Erythroblast (primary cell): Measurements from ENCODE around the gene SLC35F2.

Experiments used
- GATA1 ChIP-seq: IDR thresholded peaks from 2 replicates; pipeline ENCODE4 v1.6.1; 2011; ENCODE audit warnings: low read depth, mild to moderate bottlenecking, control low read depth, low read length, moderate library complexity
- POLR2A ChIP-seq: IDR thresholded peaks from 2 replicates; pipeline ENCODE4 v1.6.1; 2011; ENCODE audit warnings: mild to moderate bottlenecking, low read length

- TF ChIP-seq POLR2A: no peak
- TF ChIP-seq GATA1: no peak
These were observed 2.2 kb downstream of the SLC35F2 start for GRCh38 chr11:107856180-107856980.
